Middle frontal gyrus (tissue), 1 donor: ENCODE measurements around the gene KPNA3.
"Not testable (repeated sequence)": the region's sequence is repeated elsewhere in the genome, so short reads cannot be mapped to it uniquely, and the experiment has no call there.

ENCODE experiments used
- DNase-seq: peaks from one replicate; pipeline ENCODE4 v3.0.0-alpha.2; 2015; ENCODE audit warnings: low spot score; ENCODE audit errors: extremely low spot score

The KPNA3 gene

DNA sequence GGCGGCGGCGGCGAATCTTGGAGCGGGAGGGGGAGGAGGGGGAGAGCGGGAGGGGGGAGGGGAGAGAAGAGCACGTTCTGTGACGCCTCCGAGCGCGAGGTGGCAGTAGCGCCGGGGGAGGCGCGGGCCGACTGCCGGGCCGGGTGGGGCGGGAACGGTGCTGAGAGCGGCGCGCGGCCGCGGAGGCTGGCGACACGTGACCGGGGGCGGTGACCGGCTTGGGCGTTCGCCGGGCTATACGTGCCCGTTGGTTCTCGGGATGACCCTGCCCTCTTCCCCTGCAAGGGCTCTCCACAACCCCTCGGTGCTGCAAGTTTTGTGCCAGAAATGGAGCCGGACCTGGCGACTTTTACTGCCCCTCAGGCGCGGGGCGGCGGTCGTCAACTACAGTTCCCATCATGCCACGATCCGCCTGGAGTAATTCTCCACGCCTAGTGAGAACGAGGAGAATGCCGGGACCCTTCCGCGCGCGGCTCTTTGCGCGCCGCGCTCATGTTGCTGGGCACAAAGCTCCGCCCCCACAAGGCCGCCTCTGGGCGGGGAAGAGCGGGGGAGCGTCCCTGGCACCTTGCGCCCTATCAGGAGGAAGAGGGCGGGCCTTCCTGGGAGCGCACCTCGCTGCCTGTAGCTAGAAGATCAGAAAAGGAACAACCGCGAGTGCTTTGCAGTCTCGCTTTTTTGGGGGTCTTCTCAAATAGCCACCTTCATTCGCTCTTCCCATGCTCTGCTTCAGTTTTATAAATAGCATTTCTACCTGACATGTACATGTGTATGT lies at the start of gene KPNA3:
KPNA3 (minus strand) TSS at position 133 of the 775 bp plus-strand sequence. CDS start 176 bp downstream, outside the sequence.
- peak; percentile 97 for DNase-seq

DNA sequence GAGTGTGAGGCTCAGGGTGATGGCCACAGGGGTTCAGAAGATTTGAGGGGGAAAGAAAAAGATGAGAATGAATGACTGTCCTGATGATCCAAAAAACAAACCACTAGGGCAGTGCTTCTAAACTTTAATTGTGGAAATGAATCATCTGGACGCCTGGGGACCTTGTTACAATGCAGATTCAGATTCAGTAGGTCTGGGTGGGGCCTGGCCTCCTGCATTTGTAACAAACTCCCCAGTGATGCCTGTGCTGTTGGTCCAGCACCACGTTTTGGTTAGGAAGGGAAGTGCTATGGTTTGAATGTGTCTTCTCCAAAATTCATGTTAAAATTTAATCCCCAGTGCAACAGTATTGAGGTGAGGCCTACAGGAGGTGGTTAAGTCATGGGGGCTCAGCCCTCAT lies 49.5 kb upstream of the KPNA3 start:
- DNase-seq: no peak

DNA sequence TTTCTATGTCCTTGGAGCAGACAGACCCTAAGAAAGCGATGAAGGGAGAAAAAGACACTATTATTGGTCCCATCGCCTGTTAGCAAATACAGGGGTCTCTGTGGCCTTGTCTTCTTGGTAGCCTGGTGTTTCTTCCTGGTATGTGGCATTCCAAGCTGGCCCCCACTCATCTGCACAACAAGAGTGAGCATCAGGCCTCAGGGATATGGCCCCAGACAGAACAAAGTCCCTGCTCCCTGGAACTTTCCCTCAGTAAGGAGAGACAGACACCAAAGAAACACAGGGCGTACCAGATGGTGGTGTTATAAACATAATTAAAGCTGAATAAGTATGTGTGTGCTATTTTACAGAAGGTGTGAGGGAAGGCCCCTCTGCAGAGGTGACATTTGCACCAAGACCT lies 48.2 kb upstream of the KPNA3 start:
- no peak for DNase-seq

DNA sequence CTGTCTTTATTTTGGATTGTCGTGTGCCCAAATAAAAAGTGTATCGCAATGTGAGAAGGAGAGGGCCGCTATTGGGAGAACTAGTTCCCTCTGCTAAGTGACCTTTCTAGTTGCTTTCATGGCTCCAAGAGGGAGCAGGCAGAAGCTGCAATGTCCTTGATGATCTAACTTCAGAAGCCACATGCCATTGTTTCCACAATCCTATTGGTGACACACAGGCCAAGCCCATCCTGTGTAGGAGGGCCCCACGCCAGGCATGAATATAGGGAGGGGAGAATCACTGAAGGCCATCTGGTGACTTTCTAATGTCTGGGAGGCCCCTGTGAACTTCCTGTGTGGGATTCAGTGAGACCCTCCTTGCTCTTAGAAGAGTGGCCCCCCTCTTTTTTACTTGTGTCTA lies 47.8 kb upstream of the KPNA3 start:
- DNase-seq: no peak

- DNase-seq: no peak
These were observed 46.5 kb upstream of the KPNA3 start for GRCh38 chr13:49838989-49839388.

DNA sequence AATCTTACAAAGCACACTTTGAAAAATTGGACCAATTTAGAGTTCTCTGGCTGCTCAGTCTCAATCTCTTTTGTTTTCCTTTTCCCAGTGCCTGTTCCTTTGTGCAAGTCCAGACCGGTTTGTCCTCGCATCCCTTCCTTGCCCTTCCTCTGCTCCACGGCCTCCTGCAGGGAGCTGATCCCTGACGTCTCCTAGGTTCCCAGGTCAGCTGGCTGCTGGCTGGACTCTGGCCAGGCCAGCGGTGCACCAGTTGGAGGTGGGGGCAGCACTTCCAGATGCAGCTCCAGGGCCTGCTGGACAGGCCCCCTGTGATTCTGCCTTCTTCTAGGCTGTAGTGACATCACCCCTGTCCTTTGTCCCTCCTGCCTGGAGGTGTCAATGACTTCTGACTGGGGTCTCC lies 44.0 kb upstream of the KPNA3 start:
- no peak for DNase-seq

DNA sequence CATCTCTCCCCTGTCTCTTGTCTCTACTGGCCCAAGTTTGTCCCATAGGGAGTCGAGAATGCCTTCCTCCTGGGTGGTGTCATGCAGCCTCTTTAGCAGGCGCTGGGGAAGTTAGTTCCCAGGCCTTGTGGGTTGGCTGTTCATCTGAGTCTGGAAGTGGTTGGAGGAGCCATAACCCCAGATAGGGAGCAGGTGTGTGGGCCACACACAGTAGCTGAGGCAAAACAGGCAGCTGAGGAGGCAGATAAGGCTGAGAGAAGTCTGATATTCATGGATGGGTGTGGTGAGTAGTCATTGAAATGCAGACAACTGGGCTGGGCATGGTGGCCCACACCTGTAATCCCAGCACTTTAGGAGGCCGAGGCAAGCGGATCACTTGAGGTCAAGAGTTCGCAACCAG lies 40.9 kb upstream of the KPNA3 start:
- DNase-seq: no peak

GRCh38 chr13:49831455-49831854 lies 39.0 kb upstream of the KPNA3 start:
- DNase-seq: no peak

DNA sequence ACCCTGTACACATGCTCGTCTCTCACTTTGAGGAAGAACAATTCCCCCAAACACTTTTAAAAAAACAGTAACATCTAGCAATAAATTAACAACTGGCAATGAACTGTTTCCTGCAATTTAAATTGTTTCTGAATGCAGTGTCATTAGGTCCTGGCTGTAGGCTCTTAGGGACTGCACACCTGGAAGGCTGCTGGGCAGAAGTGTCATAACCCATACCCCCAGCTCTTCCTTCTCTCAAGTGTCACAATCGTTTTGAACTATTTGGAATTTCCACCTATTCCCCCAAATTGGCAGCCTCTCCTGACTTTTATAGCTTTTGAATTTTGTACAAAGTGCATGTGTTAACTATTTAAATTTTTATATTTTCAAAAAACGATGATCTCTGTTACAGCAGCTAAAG lies 38.2 kb upstream of the KPNA3 start:
- no peak for DNase-seq

GRCh38 chr13:49829715-49830114 lies 37.2 kb upstream of the KPNA3 start:
- no peak for DNase-seq

DNA sequence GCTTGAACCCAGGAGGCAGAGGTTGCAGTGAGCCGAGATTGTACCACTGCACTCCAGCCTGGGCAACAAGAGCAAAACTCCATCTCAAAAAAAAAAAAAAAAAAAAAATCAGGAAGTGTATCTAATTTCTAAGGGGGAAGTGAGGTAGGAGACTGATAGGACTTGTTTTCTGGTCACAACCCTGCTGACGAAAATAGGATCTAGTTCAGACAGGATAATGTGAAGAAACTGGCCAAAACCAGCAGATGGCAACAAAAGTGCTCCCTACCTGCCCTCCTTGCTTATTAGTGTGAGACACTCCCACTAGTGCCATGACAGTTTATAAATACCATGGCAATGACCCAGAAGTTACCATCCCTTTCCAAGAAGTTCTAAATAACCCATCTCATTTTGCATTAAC lies 36.0 kb upstream of the KPNA3 start:
- DNase-seq: no peak

GRCh38 chr13:49827891-49828290 lies 35.4 kb upstream of the KPNA3 start:
- no peak for DNase-seq

GRCh38 chr13:49827336-49827735 lies 34.9 kb upstream of the KPNA3 start:
- no peak for DNase-seq

DNA sequence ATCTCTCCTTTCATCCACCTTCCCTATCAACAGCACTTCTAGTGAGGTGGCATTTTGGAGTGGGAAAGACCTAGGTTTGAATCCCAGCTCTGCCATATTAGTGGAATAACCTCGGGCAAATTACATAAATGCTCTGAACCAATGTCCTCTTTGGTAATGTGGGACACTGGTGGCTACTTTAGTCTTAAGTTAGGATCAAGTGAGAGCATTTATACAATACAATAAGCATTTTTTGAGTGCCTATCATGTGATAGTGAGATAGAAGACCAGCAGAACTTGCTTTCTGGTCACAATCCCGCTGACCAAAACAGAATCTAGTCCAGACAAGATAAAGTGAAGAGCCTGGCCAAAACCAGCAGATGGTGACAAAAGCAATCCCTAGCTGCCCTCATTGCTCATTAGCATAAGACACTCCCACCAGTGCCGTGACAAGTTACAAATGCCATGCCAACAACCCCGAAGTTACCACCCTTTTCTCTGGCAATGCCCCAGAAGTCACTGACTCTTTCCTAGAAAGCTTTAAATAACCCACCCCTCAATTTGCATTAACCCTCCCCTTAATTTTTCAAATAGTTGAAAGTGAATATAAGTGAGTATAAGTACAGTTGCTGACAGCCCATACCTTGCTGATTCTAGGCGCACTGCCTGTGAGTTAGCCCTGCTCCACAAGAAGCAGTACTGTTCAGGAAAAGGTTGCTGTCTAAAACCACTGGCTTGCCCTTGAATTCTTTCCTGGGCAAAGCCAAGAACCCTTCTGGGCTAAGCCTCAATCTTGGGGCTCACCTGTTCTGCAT lies 28.9 kb upstream of the KPNA3 start:
- DNase-seq: no peak

DNA sequence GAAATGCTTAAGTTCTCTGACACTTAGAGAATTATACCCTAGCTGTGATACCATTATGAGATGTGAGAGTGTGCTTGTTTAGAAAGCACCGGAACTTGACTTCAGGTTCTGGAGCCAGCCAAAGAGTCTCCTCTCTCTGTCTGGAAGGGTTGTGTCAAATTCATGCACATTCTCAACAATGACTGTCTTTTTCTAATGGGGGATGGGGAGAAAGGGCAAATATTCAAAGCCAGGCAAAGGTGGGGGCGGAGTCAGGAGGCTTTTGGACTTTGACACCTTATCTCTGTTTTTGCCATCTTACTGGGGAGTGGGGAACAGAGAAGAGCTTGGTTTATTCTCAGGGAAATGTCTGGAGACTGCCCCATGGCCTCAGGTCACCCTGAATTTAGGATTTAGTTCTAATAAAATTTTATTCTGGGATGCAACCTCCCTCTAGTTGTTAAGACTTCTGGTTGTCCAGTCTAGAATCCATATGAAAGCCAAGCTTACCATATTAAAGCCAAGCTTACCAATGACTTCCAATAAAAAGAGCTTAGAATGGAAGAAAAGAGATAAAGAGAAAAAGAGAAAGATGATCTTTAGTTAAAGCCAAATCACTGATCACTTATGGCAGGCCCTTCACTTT lies 28.2 kb upstream of the KPNA3 start:
- no peak for DNase-seq

GRCh38 chr13:49816047-49816446 lies 23.6 kb upstream of the KPNA3 start:
- DNase-seq: not testable (repeated sequence)

DNA sequence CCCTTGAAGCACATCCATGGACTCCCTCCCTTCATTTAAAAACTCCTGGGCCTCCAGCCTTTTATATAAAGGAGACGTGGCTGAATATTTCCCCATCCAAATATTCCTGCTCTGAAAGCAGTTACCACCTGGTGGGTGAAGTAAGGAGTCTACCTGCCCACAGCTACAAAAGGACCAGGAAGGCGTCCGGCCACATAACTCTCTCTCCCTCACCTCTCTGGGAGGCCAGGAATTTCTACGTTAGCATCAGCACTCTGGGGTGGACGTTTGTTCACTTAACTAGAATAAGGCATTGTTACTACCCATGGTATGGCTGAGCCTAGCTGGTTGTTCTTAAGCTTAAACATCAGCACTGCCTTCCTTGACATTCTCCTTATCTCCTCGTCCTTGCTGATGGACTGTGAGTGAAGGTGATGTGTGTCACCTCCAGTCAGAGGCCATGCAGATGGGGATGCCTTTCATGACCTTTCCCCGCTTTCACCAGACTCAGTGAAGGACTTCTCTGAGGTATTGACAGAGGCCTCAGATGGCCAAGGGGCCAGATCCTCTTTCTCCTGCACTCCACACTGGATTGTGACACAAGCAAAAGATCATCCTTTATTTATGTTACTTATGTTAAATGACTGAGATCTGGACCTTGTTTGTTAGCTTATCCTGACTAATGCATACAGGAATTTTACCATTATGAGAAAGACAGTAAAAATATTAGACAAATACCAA lies 22.2 kb upstream of the KPNA3 start:
- DNase-seq: no peak

- no peak for DNase-seq
These were observed 20.3 kb upstream of the KPNA3 start for GRCh38 chr13:49812812-49813211.

DNA sequence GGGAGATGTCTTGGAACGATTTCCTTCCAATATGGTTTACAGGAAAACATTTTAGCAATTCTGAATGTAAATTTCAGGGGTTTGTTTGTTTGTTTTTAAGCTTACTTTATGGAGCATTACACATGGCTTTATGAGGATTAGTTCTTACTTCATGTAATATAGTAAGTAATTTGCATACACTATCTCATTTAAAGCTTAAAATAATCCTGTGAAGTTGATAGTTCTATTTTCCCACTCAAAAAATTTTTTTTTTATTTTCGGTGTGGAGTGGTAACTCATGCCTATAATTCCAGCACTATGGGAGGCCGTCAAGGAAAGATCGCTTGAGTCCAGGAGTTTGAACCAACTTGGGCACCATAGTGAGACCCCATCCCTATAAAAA lies 19.0 kb upstream of the KPNA3 start:
- no peak for DNase-seq

DNA sequence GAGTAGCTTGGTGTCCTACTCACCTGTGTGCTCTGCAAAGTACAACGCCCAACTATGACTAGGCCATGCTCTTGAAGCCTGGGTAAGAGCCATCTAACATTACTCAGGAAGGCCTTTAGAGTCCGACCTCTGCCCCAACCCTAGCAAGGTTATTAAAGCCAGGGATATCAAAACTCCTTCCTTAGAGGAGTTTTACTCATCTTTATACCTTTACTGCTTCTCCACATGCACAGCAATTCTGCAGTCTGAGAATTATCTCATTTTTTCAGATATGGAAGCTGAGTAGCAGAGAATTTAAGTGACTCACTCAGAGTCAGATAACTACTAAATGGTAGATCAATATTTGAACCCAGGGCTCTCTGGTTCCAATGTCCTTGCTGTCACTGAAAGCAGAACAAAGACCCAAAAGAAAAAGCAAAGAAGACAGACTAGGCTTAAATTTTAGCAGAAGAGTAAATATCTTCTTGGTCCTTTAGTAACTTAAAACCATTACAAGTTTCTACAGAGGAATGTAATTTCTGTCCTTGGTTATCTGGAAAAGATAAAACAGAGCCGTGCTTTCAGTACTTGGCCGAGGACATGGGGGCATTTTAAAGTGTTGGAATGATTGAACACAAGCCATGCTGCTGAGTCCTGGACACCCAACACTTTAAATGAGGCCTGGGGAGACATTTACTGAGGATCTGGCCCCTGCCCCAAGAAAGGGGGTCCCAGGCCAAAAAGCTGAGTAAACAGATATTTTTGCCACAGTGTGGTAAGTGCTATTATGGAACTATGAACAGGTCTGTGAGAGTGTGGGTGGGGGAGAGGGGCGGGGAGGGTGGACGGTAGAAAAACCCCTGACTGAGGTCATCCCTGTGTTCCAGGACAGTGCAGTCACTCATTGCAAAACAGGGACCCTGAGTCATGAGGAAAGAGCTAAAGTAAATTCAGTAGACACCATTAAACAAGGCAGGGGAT lies 18.4 kb upstream of the KPNA3 start:
- DNase-seq: no peak

DNA sequence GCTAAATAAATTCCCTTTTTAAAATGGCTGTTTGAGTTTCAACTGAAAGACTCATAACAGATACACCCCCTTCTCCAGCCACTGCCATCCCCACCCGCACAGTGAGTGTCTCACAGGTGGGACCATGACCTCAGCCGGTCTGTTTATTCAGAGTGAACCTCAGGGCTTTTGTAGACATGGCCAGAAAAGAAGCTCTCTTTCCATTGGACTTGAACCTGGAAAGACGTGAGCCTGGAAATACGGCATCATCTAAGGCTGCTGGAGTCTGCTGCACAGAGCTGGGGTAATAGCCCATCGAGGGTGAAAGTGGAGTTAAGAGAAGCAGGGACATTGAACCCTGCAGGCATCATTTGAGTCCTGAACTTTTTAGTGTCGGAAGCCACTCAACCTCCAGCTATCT lies 15.2 kb upstream of the KPNA3 start:
- no peak for DNase-seq
